Activated naive CD4-positive, alpha-beta T cell treated with anti-CD3 and anti-CD28 coated beads, Interleukin-2, amount 50 U/mL, for 16 hours (primary cell): ENCODE measurements around the gene RNF2.

Experiments used
- DNase-seq: peaks from one replicate; pipeline ENCODE4 v3.0.0-alpha.2; 2020

The RNF2 gene

DNA sequence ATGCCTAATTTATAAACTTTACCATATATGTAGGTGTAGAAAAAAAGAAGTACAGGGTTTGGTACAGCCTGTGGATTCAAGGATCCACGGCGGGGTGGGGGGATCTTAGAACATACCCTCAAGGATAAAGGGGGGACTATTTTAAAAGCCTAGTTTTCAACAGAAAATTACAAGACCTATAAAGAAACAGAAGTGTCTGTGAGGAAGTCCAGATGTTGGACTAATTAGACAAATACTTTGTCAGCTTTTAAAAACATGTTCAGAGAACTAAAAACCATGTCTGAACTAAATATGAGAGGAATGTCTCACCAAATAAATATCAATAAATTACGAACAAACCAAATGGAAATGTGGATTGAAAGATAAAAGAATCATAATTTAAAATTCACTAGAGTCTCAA is 59.8 kb downstream of the RNF2 start:
- DNase-seq = no peak

DNA sequence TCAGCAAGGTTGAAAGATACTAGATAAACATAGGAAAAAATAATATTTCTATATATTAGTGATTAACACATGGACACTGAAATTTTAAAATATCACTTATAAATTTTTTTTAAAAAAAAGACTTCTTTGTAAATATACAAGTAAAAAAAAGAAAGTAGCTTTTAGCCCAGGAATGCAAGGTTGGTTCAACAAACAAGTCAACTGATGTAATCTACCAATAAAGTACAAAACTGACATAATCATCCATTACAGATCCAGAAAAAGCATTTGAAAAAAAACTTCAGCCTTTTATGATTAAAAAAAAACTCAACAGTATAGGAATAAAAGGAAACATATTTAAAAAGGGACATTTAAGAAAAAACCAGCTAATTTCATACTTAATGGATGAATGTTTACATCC is 63.0 kb downstream of the RNF2 start:
- no peak for DNase-seq

DNA sequence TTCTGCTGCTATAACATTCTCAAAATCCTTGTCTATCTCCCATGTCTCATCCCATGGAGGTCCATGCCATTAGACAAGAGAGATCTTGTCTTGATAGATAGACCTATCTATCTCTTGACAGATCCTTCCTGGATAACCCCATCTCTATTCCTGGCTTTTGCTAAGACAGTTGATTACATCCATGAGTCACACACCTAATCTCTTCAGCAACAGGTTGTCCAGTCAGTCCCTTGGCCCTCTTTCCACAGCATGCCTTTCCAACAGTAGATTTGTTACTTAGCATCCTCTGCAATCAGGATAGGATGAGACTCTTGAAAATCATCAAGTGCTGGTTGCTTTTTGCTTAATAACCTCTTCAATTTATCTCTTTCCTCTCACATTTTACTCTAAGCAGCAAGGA is 64.8 kb downstream of the RNF2 start:
- no peak for DNase-seq

DNA sequence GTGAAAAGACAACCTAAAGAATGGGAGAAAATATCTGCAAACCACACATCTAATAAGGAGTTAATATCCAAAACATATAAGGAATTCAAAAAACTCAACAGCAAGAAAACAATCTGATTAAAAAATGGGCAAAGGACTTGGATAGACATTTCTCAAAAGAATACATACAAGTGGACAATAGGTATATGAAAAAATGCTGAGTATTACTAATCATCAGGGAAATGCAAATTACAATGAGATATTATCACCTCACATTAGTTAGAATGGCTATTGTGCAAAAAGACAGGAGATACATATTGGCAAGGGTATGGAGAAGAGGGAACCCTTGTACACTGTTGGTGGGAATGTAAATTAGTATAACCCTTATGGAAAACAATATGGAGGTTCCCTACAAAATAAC is 66.5 kb downstream of the RNF2 start:
- DNase-seq = no peak

DNA sequence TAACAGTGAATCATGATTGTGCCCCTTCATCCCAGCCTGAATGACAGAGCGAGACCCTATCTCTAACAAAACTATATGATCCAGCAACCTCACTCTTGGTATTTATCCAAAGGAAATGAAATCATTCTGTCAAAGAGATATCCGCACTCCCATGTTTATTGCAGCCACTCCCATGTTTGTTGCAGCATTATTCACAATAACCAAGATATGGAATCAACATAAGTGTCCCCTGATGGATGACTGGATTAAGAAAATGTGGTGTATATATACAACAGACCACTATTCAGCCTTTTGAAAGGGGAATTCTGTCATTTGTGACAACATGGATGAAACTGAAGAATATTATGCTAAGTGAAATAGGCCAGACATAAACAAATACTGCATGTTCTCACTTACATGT is 67.0 kb downstream of the RNF2 start:
- no peak for DNase-seq

- no peak for DNase-seq
These were observed 84.3 kb downstream of the RNF2 start for GRCh38 chr1:185129708-185130107.

DNA sequence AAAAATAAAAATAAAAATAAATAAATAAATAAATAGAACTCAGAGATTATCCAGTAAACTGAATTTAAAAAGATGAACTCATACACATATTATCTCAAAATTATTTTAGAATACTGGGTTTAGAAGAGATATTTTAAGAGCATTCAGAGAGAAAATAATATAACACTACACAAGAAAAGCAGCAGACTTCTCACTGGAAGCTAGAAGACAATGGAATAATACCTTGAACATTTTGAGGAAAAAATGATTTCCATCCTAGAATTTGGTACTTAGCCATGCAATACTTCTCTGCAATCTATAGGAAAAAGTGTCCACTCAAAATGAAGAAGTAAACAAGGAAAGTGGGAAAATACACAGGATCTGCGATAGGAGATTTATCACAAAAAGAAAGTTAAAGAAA is 87.2 kb downstream of the RNF2 start:
- DNase-seq = no peak

GRCh38 chr1:185137896-185138545 is 92.7 kb downstream of the RNF2 start:
- no peak for DNase-seq

DNA sequence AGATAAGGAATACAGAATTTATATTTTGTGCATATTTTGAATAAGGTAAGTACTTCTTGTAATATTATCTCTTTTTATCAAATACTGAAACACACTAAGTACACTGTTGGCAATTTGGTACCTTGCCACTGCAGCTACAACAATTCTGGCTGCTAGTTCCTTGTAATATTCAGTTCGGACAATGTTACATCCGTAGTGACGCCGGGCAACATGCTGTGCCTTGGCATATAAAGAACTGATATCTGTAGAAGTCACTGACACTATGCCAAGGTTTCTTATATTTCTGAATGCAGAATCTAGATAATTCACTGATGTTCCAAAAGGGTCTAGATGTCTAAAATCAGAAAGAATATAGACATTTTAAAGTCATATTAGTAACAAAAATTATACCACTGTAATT is 93.9 kb downstream of the RNF2 start:
- DNase-seq = no peak

DNA sequence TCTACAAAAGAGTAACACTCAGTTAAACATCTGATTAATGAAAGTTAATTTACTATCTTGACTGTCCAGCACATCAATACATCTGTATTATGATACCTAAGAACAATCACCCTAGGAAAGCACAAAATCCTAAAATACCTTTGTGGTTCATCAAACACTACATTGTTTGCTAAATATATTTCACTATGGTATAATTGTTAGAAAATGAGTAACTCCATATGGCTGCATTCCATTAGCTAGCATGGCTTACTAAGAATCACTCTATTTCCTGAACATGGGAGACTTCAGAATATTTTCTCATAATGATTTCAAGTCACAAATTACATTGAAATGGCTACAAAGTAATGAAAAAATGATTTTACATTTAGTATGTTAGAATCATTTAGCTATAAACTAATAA is 98.9 kb downstream of the RNF2 start:
- DNase-seq = no peak

- no peak for DNase-seq
These were observed 105.9 kb downstream of the RNF2 start for GRCh38 chr1:185151215-185151614.
